Suprapubic skin (tissue), 4 donors: Measurements from ENCODE around the gene HMGB2.

Experiments used
- POLR2A ChIP-seq, 2 donors: fragments of 450-650 bp; IDR thresholded peaks; one replicate each; pipeline ENCODE4 v1.6.1; 2017; ENCODE audit warnings: antibody characterized with exemption in 2 of 2, mild to moderate bottlenecking in 2 of 2, moderate library complexity in 2 of 2
- POLR2AphosphoS5 ChIP-seq, 3 donors: sonication (generic); formaldehyde crosslinking; IDR thresholded peaks; one replicate each; pipeline ENCODE4 v1.6.1; 2017; ENCODE audit warnings: antibody characterized with exemption in 3 of 3
- TF ChIP-seq, protein P1 (sequence below), 2 donors: fragments of 200-600 bp in 1 of 2; fragments of 450-650 bp in 1 of 2; sonication (generic) in 1 of 2; IDR thresholded peaks; one replicate each; pipeline ENCODE4 v1.5.1; 2016 to 2019; ENCODE audit warnings: antibody characterized with exemption in 2 of 2, mild to moderate bottlenecking in 1 of 2, moderate library complexity in 1 of 2

DNA sequence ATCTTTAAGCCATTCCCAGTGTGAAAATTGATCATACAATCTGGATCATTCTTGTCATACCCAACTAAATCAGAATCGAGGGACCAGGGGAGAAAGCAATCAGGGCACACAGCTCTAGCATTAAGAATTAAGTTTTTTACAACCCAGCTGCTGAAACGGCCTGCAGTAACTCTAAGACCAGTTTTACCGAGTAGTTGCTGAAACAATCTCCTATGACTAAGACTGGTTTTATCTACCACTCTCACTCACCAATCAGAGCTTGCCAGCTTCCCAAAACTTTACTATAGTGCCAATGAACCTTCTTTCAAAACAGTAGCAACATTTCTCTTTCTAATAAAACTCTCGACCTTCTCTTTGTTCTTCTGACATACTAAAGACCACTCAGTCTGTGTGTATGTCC is 33.8 kb upstream of the HMGB2 start:
- TF ChIP-seq, protein P1, sequence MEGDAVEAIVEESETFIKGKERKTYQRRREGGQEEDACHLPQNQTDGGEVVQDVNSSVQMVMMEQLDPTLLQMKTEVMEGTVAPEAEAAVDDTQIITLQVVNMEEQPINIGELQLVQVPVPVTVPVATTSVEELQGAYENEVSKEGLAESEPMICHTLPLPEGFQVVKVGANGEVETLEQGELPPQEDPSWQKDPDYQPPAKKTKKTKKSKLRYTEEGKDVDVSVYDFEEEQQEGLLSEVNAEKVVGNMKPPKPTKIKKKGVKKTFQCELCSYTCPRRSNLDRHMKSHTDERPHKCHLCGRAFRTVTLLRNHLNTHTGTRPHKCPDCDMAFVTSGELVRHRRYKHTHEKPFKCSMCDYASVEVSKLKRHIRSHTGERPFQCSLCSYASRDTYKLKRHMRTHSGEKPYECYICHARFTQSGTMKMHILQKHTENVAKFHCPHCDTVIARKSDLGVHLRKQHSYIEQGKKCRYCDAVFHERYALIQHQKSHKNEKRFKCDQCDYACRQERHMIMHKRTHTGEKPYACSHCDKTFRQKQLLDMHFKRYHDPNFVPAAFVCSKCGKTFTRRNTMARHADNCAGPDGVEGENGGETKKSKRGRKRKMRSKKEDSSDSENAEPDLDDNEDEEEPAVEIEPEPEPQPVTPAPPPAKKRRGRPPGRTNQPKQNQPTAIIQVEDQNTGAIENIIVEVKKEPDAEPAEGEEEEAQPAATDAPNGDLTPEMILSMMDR (IDR thresholded peaks at IDR 0.05), result no peak
- TF ChIP-seq POLR2A (IDR thresholded peaks at IDR 0.05) (no peak), POLR2AphosphoS5 (IDR thresholded peaks at IDR 0.05) (no peak)
